Body of pancreas (tissue), 4 donors: Measurements from ENCODE around the gene HTATSF1. TPM values are rescaled to one million over a fixed set of nuclear protein-coding genes. Genes with fewer than 3 reads are reported as not detected.

Experiments used
- ATAC-seq: fragments of 150-250 bp; one replicate; pipeline ENCODE4 v1.9.1; 2016
- DNase-seq, 4 donors: peaks; one replicate each; pipeline ENCODE4 v3.0.0-alpha.2; 2019
- H3K27ac ChIP-seq, 4 donors: fragments of 200-600 bp; sonication (generic); 1 replicate in 3 of 4; 2 replicates in 1 of 4; pipeline versions ENCODE4 v1.5.1 to v1.6.1; 2016 to 2019; ENCODE audit warnings: mild to moderate bottlenecking in 1 of 4, mixed read lengths in 1 of 4, moderate library complexity in 1 of 4
- H3K27me3 ChIP-seq, 2 donors: fragments of 200-600 bp; sonication (generic); one replicate each; pipeline ENCODE4 v1.6.0; 2016; ENCODE audit warnings: mild to moderate bottlenecking in 1 of 2
- H3K36me3 ChIP-seq, 2 donors: fragments of 200-600 bp; sonication (generic); replicated peaks in 1 of 2; 2 replicates each; pipeline ENCODE4 v1.5.1; 2016; ENCODE audit warnings: low read depth in 2 of 2; ENCODE audit not compliant: insufficient read depth in 1 of 2
- H3K4me1 ChIP-seq: fragments of 200-600 bp; sonication (generic); one replicate; pipeline ENCODE4 v1.6.0; 2016
- H3K4me3 ChIP-seq, 2 donors: fragments of 200-600 bp; sonication (generic); 1 replicate in 1 of 2; 2 replicates in 1 of 2; pipeline ENCODE4 v1.5.1; 2016 to 2019
- H3K9me3 ChIP-seq, 3 donors: fragments of 200-600 bp; sonication (generic); 1 replicate in 2 of 3; 2 replicates in 1 of 3; pipeline ENCODE4 v1.5.1; 2016
- POLR2A ChIP-seq, 3 donors: fragments of 450-650 bp; IDR thresholded peaks; one replicate each; pipeline ENCODE4 v1.6.1; 2016; ENCODE audit warnings: antibody characterized with exemption in 3 of 3, mild to moderate bottlenecking in 2 of 3
- WGBS, 2 donors: methylation state at CpG; one replicate each; pipeline ENCODE4 v1.1.5; 2017; 5-methylcytosine and 5-hydroxymethylcytosine counted together
- intact Hi-C: fragments of 100-400 bp; cut with DNase I; formaldehyde crosslinking; loops from one replicate; pipeline ENCODE4 v1.15.1; 2023
- microRNA counts, 2 donors: library from miRNA; unstranded; fragments of <30 nt; microRNA quantifications; one replicate each; lab custom pipeline; 2017
- microRNA-seq, 2 donors: library from miRNA; unstranded; fragments of <30 nt; microRNA quantifications; one replicate each; pipeline ENCODE4, GENCODE V29; 2016; ENCODE audit warnings: borderline number of aligned reads in 2 of 2, borderline replicate concordance in 2 of 2
- small RNA-seq: library from RNA; depleted of rRNA; stranded (forward); fragments of <200 nt; gene quantifications from one replicate; pipeline ENCODE3, GENCODE V24; 2016
- total RNA-seq, 2 donors: library from RNA; depleted of rRNA; stranded (reverse); fragments of >200 nt; gene quantifications; one replicate each; pipeline ENCODE4 v1.1.0, GENCODE V29; 2016
- TF ChIP-seq, protein P1 (sequence below), 7 experiments: fragments of 450-650 bp in 4 of 7; fragments of 200-600 bp in 3 of 7; sonication (generic) in 3 of 7; IDR thresholded peaks; one replicate each; pipeline ENCODE4 v1.5.1; 2016 to 2019; ENCODE audit warnings: antibody characterized with exemption in 7 of 7

The HTATSF1 gene
- total RNA-seq, 2 donors from 2014 or later, result 27.8 to 44.2 TPM

- TF ChIP-seq, protein P1, sequence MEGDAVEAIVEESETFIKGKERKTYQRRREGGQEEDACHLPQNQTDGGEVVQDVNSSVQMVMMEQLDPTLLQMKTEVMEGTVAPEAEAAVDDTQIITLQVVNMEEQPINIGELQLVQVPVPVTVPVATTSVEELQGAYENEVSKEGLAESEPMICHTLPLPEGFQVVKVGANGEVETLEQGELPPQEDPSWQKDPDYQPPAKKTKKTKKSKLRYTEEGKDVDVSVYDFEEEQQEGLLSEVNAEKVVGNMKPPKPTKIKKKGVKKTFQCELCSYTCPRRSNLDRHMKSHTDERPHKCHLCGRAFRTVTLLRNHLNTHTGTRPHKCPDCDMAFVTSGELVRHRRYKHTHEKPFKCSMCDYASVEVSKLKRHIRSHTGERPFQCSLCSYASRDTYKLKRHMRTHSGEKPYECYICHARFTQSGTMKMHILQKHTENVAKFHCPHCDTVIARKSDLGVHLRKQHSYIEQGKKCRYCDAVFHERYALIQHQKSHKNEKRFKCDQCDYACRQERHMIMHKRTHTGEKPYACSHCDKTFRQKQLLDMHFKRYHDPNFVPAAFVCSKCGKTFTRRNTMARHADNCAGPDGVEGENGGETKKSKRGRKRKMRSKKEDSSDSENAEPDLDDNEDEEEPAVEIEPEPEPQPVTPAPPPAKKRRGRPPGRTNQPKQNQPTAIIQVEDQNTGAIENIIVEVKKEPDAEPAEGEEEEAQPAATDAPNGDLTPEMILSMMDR (IDR thresholded peaks at IDR 0.05), result no peak
- no peak for TF ChIP-seq POLR2A (IDR thresholded peaks at IDR 0.05)
- intact Hi-C loops, result no loop called here
- ATAC-seq, result no peak
- Histone ChIP-seq H3K27me3 (no peaks in the 10 kb centered on the region), H3K9me3 (no peaks in the 10 kb centered on the region), H3K4me3 (no peak overlapping the region), H3K4me1 (no peaks in the 10 kb centered on the region), H3K36me3 (no peaks in the 10 kb centered on the region), H3K27ac (no peak overlapping the region)
- no peak for DNase-seq
- 45% methylated on average over 1 of the region's 1 CpG; no CpG with 5 or more reads in 1 of the 2 donors for WGBS, 2 donors
Observed at GRCh38 chrX:136551410-136551809, 54.0 kb downstream of the HTATSF1 start.

DNA sequence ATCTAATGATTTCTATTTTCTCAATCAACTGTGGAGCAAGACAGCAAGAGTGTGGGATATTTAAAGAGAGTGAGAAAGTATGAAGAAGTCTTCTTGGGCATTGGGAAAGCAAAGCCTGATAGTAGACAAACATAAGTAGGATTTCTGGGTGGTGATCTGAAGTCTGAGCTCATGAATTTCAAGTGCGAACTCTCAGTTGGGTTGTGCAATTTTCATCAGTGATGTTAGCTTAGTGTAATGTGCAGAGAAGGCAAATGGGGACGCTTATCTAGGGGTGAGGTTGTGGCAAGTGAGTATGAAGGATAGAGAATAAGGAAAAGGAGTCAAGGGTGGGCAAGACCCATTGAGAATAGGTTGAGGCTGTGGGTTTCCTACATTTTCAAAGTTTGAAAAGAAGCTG, 58.3 kb downstream of the HTATSF1 start:
- no peak for TF ChIP-seq POLR2A (IDR thresholded peaks at IDR 0.05)
- TF ChIP-seq, protein P1 (IDR thresholded peaks at IDR 0.05), result no peak
- 57 to 73% methylated on average over 2 of the region's 2 CpGs for WGBS, 2 donors
- H3K9me3 ChIP-seq, result no peaks in the 10 kb centered on the region
- no peaks in the 10 kb centered on the region for H3K27me3 ChIP-seq
- no peak for ATAC-seq
- no peak for DNase-seq
- no peaks in the 10 kb centered on the region for H3K4me1 ChIP-seq
- intact Hi-C loops, result no loop called here
- H3K36me3 ChIP-seq, result no peaks in the 10 kb centered on the region
- no peak overlapping the region for H3K27ac ChIP-seq
- H3K4me3 ChIP-seq, result no peak overlapping the region

MicroRNAs within 50 kb of the gene (microRNA counts, 767-probe panel; counts per million panel counts)
- 0 to 736 counts per million in 2 donors for microRNA hsa-miR-934 (lab: Ali Mortazavi, UCI)

Small RNA genes within 50 kb of the gene (microRNA-seq; reads per million reads assigned to microRNA genes)
- 1.4 to 3.1 reads per million in 2 donors for gene MIR934

Small RNA genes within 50 kb of the gene (small RNA-seq; reads per million reads assigned to genes)
- gene MIR934, result not detected

Other genes with a start within 250 kb of the HTATSF1 start
- gene MAP7D3, start 246.2 kb upstream of the HTATSF1 start, total RNA-seq, result 10 to 100 TPM in 1 of 2 donors, 1 to 10 TPM in 1; 6.7 to 12.2 TPM
- gene ADGRG4, start 196.6 kb upstream of the HTATSF1 start, total RNA-seq, result not detected
- gene BRS3, start 9.6 kb upstream of the HTATSF1 start, total RNA-seq, result not detected
- 1 to 10 TPM in 1 of 2 donors, not detected in 1; 1.0 TPM for gene VGLL1, start 34.6 kb downstream of the HTATSF1 start, total RNA-seq
- gene CD40LG, start 150.6 kb downstream of the HTATSF1 start, total RNA-seq, result not detected